D341Med (cell line): ENCODE measurements around the gene PHLPP1.
"Not testable (repeated sequence)": the region's sequence is repeated elsewhere in the genome, so short reads cannot be mapped to it uniquely, and the experiment has no call there.

Experiments used
- DNase-seq: peaks from one replicate; pipeline ENCODE4 v3.0.0; 2012; ENCODE audit warnings: low spot score

PHLPP1 gene

DNA sequence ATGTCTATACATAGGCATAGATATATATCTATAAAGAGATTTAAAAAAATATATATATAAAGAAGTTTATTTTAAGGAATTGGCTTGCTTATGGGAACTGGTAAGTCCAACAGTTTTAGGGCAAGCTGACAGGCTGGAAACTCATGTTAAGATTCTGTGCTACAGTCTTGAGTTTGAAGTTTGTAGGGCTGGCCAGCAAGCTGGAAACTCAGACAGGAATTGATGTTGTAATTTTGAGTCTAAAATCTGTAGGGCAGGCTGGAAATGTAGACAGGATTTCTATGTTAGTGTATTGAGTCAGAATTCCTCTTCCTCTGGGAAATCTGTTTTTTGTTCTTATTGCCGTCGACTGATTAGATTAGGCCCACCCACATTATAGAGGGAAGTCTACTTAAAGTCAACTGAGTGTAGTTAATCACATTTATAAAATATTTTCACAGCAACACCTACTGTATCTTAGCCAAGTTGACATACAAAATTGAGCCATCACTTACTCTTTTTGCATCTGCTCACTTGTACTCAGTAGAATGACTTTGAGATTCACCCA lies 60.8 kb downstream of the PHLPP1 start:
- DNase-seq: no peak

- DNase-seq: no peak
These were observed 62.5 kb downstream of the PHLPP1 start for GRCh38 chr18:62777814-62778213.

DNA sequence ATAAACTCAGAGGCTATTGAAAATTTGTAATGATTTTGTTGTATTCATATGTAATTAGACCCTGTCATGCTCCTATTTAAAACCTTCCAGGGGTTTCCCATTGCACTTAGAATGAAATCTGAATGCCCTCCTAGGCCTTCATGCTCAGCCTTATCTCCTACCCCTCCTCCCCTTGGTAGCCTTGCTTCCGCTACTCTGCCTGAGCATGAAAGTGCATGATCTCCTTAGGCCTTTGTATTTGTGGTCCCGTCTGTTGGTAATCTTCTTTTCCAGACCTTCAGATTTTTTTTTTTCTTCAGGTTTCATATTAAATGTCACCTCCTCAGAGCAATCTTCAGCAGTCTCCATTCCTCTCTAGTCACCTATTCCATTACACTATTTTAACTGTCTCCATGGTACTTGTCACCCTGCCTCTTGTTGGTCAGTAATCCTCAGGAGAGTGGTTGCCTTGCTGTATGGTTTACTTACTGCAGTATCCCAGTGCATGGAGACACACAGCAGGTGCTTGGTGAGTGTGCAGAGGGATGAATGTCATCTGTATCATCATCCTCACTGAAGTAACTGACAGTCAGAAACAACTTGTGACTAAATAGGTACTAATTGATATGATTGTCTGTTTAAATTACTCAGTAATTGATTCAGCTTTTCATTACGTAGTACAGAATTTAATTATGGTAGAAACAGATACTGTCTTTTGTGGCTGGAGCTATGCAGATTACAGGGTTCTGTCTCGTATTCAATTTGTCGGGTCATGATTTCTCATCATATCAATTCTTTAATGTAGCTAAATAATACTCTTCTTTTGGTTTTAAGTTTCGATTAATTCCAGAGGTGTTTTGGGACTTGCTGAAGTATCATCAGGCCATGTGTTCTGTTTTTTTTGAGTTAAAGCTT lies 63.9 kb downstream of the PHLPP1 start:
- no peak for DNase-seq

GRCh38 chr18:62781262-62781661 lies 65.9 kb downstream of the PHLPP1 start:
- DNase-seq: no peak

- DNase-seq: no peak
These were observed 66.6 kb downstream of the PHLPP1 start for GRCh38 chr18:62781893-62782292.

DNA sequence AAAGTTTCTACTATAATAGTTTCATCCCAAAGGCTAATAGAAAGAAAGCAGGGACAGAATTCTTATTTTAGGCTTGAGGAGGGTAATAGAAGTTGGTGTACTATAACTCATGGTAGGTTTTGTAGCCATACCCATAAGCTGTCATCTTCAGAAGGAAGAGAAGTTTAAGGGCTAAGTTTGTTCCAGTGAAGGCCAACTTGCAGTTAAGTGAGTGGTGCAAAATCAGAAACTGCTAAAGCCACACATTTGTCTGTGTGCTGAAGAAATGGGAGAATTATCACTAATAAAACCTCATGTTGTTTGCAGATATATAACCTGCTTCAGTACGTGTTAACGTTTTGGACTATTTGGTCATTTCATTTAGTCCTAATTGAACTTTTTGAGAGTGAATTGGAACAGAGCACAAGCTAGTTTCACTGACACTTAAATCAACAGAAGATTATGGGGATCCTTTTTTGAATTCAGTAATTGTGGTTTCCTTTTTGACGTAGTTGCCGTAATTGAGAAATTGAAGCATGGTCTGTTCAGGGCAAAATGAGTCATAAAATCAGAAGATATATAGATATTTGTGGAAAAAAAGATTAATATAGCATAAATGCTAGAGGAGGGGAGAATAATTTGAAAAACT lies 69.1 kb downstream of the PHLPP1 start:
- DNase-seq: no peak

DNA sequence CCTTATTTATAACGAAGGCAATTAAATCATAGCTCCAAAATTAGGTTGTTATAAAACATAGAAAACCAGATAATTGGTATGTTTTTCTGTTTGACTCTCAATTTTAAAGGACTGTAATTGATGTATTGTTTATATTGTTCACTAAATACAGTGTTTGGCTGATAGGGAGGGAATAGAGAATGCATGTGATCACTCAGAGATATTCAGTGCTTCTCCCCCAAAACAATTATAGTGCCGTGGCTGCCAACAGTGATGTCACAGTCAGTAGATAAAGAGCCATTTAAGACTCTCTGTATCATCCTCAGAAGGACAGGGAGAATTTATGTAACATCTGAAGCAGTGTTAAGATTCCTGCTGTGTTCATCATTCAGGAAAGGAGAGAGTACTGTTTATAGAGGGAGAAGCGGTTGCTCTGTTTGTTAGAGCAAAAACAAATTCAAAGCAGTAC lies 69.6 kb downstream of the PHLPP1 start:
- no peak for DNase-seq

DNA sequence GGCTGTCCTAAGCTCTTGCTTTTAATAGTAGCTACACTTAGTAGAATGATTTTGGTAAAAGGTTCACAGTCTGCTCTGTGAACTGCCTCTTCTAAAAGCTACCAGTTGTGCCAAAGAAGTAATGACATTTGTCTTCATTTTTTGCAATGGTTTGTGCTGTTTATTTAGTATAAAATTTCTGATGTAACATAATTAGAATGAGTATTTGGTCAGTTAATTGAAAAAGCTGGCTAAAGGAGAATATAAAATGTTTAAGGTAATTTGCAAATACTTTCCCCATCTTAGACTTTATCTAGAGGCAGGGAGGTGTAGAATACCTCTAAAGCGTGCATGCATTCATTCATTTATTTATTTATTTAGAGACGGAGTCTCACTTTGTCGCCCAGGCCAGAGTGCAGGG lies 71.3 kb downstream of the PHLPP1 start:
- DNase-seq: no peak

DNA sequence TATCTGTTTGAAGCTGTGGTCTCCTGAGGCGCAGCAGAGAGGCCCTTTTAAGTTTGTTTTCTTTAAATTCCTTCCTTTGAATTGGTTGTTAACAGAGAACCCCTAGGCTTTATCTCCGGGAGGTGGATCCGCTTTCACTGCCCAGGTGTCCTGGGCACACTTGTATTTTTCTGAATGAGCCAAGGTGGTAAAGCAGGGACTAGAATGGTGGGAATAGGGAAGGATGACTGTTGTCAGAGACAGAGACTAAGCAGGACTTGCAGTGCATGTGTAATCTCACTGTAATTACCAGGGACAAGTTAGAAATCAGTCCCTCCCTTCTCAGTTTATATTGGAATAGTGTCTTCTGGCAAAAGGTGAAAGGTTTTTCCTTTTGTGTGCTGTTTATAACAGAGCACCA lies 72.8 kb downstream of the PHLPP1 start:
- no peak for DNase-seq

DNA sequence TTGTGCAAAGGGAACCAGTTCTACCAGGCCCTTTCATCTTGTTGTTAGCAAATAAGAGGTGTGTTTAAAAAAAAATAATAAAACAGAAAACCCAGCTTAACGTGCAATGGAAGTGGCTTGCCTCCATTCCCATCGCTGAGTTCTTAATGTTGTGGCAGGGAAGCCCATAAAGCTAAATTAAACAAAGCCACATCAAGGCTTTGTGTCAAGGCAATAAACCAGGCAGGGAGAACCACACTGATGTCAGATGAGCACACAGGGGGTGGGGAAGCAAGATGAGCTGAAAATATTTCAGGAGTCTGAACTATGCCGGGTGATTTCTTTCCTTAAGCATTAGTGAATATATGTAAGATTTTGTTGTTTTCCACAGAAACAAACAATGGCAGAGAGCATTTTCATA lies 73.5 kb downstream of the PHLPP1 start:
- DNase-seq: no peak

DNA sequence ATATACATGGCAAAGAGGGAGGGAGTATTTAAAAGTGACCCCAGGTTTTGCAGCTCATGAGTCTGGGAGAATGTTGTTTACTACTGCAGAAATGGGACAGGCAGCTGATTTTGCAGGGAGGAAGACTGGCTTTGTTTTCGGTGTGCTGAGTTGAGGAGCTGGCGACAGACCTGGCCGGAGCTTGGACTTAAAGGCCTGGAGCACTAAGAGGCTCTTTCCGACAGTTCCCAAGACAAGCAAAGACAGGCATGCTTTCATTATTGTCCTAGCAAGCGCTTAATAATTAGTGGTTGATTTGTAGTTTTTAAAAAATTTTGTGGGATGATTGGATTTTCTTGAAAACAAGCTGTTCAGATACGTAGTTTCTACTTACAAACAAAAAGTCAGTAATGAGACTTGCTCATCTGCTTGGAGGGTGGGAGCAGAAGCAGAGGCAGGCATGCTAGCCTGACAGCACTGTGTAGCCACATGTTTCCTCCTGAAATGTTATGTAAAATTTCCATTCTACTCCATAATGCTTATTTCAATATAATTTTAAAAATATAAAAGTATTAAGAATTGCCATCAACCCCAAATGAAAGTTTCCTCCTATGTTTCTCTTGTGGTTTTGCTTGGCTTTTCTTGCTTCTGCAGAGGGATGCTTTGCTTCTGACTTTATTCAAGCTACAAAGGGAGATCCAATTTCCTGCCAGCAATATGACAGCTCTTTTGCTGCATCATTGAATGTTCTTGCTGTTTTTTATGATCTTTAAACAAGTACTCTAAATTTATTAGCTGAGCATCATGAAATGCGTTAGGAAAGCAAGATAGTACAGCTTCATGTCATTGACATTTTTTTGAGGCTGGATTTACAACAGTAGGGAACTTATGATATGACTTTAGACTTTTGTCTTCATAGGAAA lies 75.8 kb downstream of the PHLPP1 start:
- DNase-seq: no peak

DNA sequence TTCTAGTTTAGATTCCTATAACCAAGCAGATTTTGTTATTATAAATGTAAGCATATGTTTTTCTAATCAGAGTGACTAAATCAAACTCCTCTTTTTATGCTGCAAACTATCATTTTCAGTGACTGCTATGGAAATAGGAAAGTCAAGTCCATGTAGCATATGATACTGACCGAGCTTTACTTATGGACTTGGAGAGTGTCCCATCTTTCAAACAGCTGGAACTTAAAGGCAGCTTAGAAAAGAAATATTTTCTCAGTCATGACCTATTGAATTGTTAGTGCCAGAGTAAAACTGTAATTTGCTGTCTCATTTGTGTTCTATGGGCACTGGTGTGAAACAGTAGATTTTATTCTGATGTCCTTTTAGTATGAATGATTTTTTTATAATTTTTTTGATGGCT lies 76.7 kb downstream of the PHLPP1 start:
- no peak for DNase-seq

GRCh38 chr18:62795813-62796212 lies 80.5 kb downstream of the PHLPP1 start:
- no peak for DNase-seq

DNA sequence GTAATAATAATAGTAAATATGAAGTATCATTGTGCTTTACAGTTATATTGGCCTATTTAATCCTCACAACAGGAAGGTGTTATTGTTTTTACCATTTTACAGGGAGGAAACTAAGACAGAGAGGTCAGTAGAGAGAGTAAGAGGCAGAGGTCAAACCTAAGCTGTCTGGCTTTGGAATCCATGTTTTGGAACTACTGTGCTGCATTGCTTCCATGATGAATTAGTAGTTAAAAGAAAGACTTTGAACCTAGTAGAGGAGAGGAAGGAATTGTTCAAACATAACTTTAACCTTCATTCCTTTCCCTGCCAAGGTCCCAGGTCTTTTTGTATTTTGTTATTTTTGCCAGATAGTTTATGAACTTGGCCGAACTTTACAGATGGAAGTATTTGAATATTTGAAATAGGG lies 80.9 kb downstream of the PHLPP1 start:
- no peak for DNase-seq

- DNase-seq: no peak
These were observed 82.0 kb downstream of the PHLPP1 start for GRCh38 chr18:62797329-62797728.

DNA sequence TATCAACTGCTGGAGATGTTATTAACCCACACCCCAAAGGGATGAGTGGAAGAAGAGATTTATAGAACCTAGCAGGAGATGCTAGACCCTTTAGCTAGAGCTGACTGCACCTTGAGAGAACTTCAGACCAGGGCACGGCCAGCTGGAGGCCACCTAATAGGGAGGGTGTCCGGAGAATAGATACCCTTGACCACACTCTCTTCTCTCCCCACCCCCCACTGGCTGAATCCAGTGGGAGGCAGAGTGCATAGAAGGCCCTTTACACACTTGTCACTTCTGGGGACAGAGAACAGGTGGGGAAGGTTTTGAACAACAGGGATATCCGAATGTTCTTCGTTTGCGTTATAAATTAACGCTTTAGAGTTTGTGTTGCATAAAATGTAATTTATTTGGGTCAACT lies 84.6 kb downstream of the PHLPP1 start:
- no peak for DNase-seq

- no peak for DNase-seq
These were observed 87.2 kb downstream of the PHLPP1 start for GRCh38 chr18:62802523-62802922.

GRCh38 chr18:62807396-62807795 lies 92.1 kb downstream of the PHLPP1 start:
- no peak for DNase-seq

GRCh38 chr18:62808123-62808522 lies 92.8 kb downstream of the PHLPP1 start:
- DNase-seq: no peak

GRCh38 chr18:62809445-62809844 lies 94.1 kb downstream of the PHLPP1 start:
- DNase-seq: not testable (repeated sequence)

GRCh38 chr18:62809900-62810299 lies 94.6 kb downstream of the PHLPP1 start:
- DNase-seq: no peak

- no peak for DNase-seq
These were observed 95.3 kb downstream of the PHLPP1 start for GRCh38 chr18:62810682-62811081.
